Fibroblast of lung (primary cell): ENCODE measurements around the gene STIM1. TPM values are rescaled to one million over a fixed set of nuclear protein-coding genes. Genes with fewer than 3 reads are reported as not detected.
A peak's percentile ranks its signal among the peaks of the same experiment; 100 is the strongest.

Experiments used
- DNase-seq, 2 donors: peaks; one replicate each; pipeline versions ENCODE4 v3.0.0 to v3.0.0-alpha.2; 2010; ENCODE audit warnings: low read depth in 2 of 2
- H2AFZ ChIP-seq: 2 replicates; pipeline ENCODE4 v1.5.1; 2012; ENCODE audit warnings: low read length, control low read depth, inconsistent platforms
- H3K27ac ChIP-seq: 2 replicates; pipeline ENCODE4 v1.5.1; 2011; ENCODE audit warnings: low read length, control low read depth; ENCODE audit not compliant: insufficient read depth
- H3K27me3 ChIP-seq: 2 replicates; pipeline ENCODE4 v1.5.1; 2011; ENCODE audit warnings: mild to moderate bottlenecking, low read length; ENCODE audit not compliant: control insufficient read depth, insufficient read depth
- H3K36me3 ChIP-seq: 2 replicates; pipeline ENCODE4 v1.5.1; 2011; ENCODE audit warnings: low read length; ENCODE audit not compliant: control insufficient read depth, insufficient read depth
- H3K4me1 ChIP-seq: 2 replicates; pipeline ENCODE4 v1.5.1; 2011; ENCODE audit warnings: low read length; ENCODE audit not compliant: control insufficient read depth, insufficient read depth; ENCODE audit errors: extremely low read depth
- H3K4me2 ChIP-seq: 2 replicates; pipeline ENCODE4 v1.5.1; 2011; ENCODE audit warnings: low read length, control low read depth; ENCODE audit not compliant: insufficient read depth; ENCODE audit errors: extremely low read depth
- H3K4me3 ChIP-seq, 4 experiments: fragments of 200-600 bp in 1 of 4; sonication (generic) in 1 of 4; replicated peaks in 1 of 4; 2 replicates each; pipeline ENCODE4 v1.5.1; 2011 to 2016; ENCODE audit warnings: low read length in 4 of 4, low read depth in 3 of 4, mild to moderate bottlenecking in 3 of 4, control low read depth in 2 of 4, inconsistent platforms in 1 of 4, mixed read lengths in 1 of 4; ENCODE audit not compliant: insufficient read depth in 1 of 4; ENCODE audit errors: control extremely low read depth in 1 of 4
- H3K79me2 ChIP-seq: 2 replicates; pipeline ENCODE4 v1.5.1; 2012; ENCODE audit warnings: mild to moderate bottlenecking, low read length, inconsistent platforms; ENCODE audit not compliant: control insufficient read depth, insufficient read depth
- H3K9ac ChIP-seq: 2 replicates; pipeline ENCODE4 v1.5.1; 2011; ENCODE audit warnings: mild to moderate bottlenecking, low read length, control low read depth; ENCODE audit not compliant: insufficient read depth
- H3K9me3 ChIP-seq: 2 replicates; pipeline ENCODE4 v1.5.1; 2012; ENCODE audit warnings: low read depth, low read length; ENCODE audit not compliant: control insufficient read depth, insufficient read depth
- H4K20me1 ChIP-seq: 2 replicates; pipeline ENCODE4 v1.5.1; 2011; ENCODE audit warnings: low read length; ENCODE audit not compliant: control insufficient read depth, insufficient read depth; ENCODE audit errors: extremely low read depth
- CTCF ChIP-seq, 2 donors: IDR thresholded peaks in 1 of 2; conservative IDR thresholded peaks in 1 of 2; 1 replicate in 1 of 2; 2 replicates in 1 of 2; pipeline ENCODE4 v1.5.1; 2011 to 2012; ENCODE audit warnings: low read length in 2 of 2, control low read depth in 1 of 2, inconsistent platforms in 1 of 2, low read depth in 1 of 2, mild to moderate bottlenecking in 1 of 2
- EZH2 ChIP-seq: IDR thresholded peaks from 2 replicates; pipeline ENCODE4 v1.5.1; 2012; ENCODE audit warnings: low read length, control low read depth, mild to moderate bottlenecking; ENCODE audit errors: missing control alignments
- polyA plus RNA-seq, 2 donors: library from polyadenylated mRNA; depleted of rRNA in 1 of 2; stranded (reverse) in 1 of 2; unstranded in 1 of 2; fragments of >200 nt; gene quantifications; 2 replicates each; pipeline ENCODE4 v1.2.1, GENCODE V29; 2011 to 2012; ENCODE audit warnings: missing spikeins in 1 of 2
- total RNA-seq: library from RNA; depleted of rRNA; stranded (reverse); fragments of >200 nt; gene quantifications from 2 replicates; pipeline ENCODE4 v1.2.1, GENCODE V29; 2014

Gene STIM1
- total and polyA plus RNA-seq, 2 donors (not counting 1 experiment from before 2014, with no cell fraction given), result 38.1 to 44.6 TPM

- Histone ChIP-seq H3K27ac (no peak overlapping the region), H2AFZ (no peak overlapping the region), H3K4me3 (no peak overlapping the region), H3K36me3 (no peaks in the 10 kb centered on the region), H3K4me2 (no peak overlapping the region), H3K9me3 (no peaks in the 10 kb centered on the region), H4K20me1 (no peaks in the 10 kb centered on the region), H3K4me1 (peaks cover 5% of the 10 kb centered on the region), H3K9ac (no peak overlapping the region), H3K79me2 (no peaks in the 10 kb centered on the region), H3K27me3 (no peaks in the 10 kb centered on the region)
- TF ChIP-seq CTCF (conservative IDR thresholded peaks at IDR 0.05 in 1 of 2, IDR thresholded peaks at IDR 0.05 in 1 of 2; ENCODE audit: low read depth in 1 of 2, low read length in 2 of 2) (no peak), EZH2 (no peak)
- no peak for DNase-seq
Observed at GRCh38 chr11:4065086-4065485, 209.6 kb downstream of the STIM1 start.

- H3K27ac ChIP-seq, result no peak overlapping the region
- H2AFZ ChIP-seq, result no peak overlapping the region
- H3K9me3 ChIP-seq, result no peaks in the 10 kb centered on the region
- H3K36me3 ChIP-seq, result no peaks in the 10 kb centered on the region
- no peaks in the 10 kb centered on the region for H4K20me1 ChIP-seq
- H3K27me3 ChIP-seq, result no peaks in the 10 kb centered on the region
- TF ChIP-seq EZH2 (no peak), CTCF (conservative IDR thresholded peaks at IDR 0.05 in 1 of 2, IDR thresholded peaks at IDR 0.05 in 1 of 2; ENCODE audit: low read depth in 1 of 2, low read length in 2 of 2) (no peak)
- H3K9ac ChIP-seq, result no peak overlapping the region
- peak in 1 of 2 donors; percentile 64 for DNase-seq
- no peak overlapping the region for H3K4me3 ChIP-seq
- H3K4me2 ChIP-seq, result no peak overlapping the region
- H3K79me2 ChIP-seq, result no peaks in the 10 kb centered on the region
- peaks cover 5% of the 10 kb centered on the region for H3K4me1 ChIP-seq
Observed at GRCh38 chr11:4065601-4066377, 210.3 kb downstream of the STIM1 start.

- no peaks in the 10 kb centered on the region for H3K79me2 ChIP-seq
- DNase-seq, result no peak
- H3K9me3 ChIP-seq, result no peaks in the 10 kb centered on the region
- H3K4me1 ChIP-seq, result peaks cover 5% of the 10 kb centered on the region
- no peaks in the 10 kb centered on the region for H3K36me3 ChIP-seq
- H3K4me3 ChIP-seq, result no peak overlapping the region
- no peak overlapping the region for H3K9ac ChIP-seq
- H4K20me1 ChIP-seq, result no peaks in the 10 kb centered on the region
- no peak overlapping the region for H2AFZ ChIP-seq
- TF ChIP-seq CTCF (conservative IDR thresholded peaks at IDR 0.05 in 1 of 2, IDR thresholded peaks at IDR 0.05 in 1 of 2; ENCODE audit: low read depth in 1 of 2, low read length in 2 of 2), result no peak
- TF ChIP-seq EZH2, result no peak
- no peak overlapping the region for H3K27ac ChIP-seq
- H3K27me3 ChIP-seq, result no peaks in the 10 kb centered on the region
- H3K4me2 ChIP-seq, result no peak overlapping the region
Observed at GRCh38 chr11:4066910-4067309, 211.4 kb downstream of the STIM1 start.
